ENCODE data around the gene NETO2. TPM values are rescaled to one million over a fixed set of nuclear protein-coding genes. Genes with fewer than 3 reads are reported as not detected.

NETO2 gene
- total and polyA plus RNA-seq, 2 donors from 2014 or later: 1.4 to 4.8 TPM

GRCh38 chr16:47072158-47072557 lies 71.6 kb downstream of the NETO2 start:
- Histone ChIP-seq H3K27ac (ENCODE audit: low read depth in 2 of 2, low read length in 2 of 2) (no peak overlapping the region), H3K27me3 (ENCODE audit: control insufficient read depth, insufficient read depth, low read length) (no peaks in the 10 kb centered on the region), H3K4me3 (ENCODE audit: low read length in 3 of 3) (no peak overlapping the region), H3K9ac (ENCODE audit: low read length in 3 of 3) (no peak overlapping the region), H3K9me3 (ENCODE audit: control insufficient read depth in 2 of 3, insufficient read depth in 1 of 3, low read length in 3 of 3) (no peaks in the 10 kb centered on the region), H3K4me1 (ENCODE audit: control insufficient read depth in 2 of 3, insufficient read depth in 2 of 3, low read depth in 1 of 3, low read length in 3 of 3) (no peaks in the 10 kb centered on the region), H3K36me3 (ENCODE audit: control insufficient read depth in 2 of 3, insufficient read depth in 3 of 3, low read length in 3 of 3) (no peaks in the 10 kb centered on the region)
- FAIRE-seq: no peak
- DNase-seq: no peak
- intact Hi-C loops (cut with DNase I): no loop called here
- TF ChIP-seq CTCF (IDR thresholded peaks at IDR 0.05; ENCODE audit: borderline replicate concordance, extremely low read depth, insufficient read depth): no peak

- TF ChIP-seq CTCF (IDR thresholded peaks at IDR 0.05; ENCODE audit: borderline replicate concordance, extremely low read depth, insufficient read depth): no peak
- no peak overlapping the region for H3K27ac ChIP-seq (ENCODE audit: low read depth in 2 of 2, low read length in 2 of 2)
- H3K27me3 ChIP-seq (ENCODE audit: control insufficient read depth, insufficient read depth, low read length): no peaks in the 10 kb centered on the region
- FAIRE-seq (no peak), DNase-seq (no peak)
- no peaks in the 10 kb centered on the region for H3K36me3 ChIP-seq (ENCODE audit: control insufficient read depth in 2 of 3, insufficient read depth in 3 of 3, low read length in 3 of 3)
- intact Hi-C loops (cut with DNase I): no loop called here
- no peaks in the 10 kb centered on the region for H3K4me1 ChIP-seq (ENCODE audit: control insufficient read depth in 2 of 3, insufficient read depth in 2 of 3, low read depth in 1 of 3, low read length in 3 of 3)
- H3K9me3 ChIP-seq (ENCODE audit: control insufficient read depth in 2 of 3, insufficient read depth in 1 of 3, low read length in 3 of 3): no peaks in the 10 kb centered on the region
- no peak overlapping the region for H3K4me3 ChIP-seq (ENCODE audit: low read length in 3 of 3)
- no peak overlapping the region for H3K9ac ChIP-seq (ENCODE audit: low read length in 3 of 3)
Measured at GRCh38 chr16:47069841-47070584, 73.7 kb downstream of the NETO2 start.

- H3K4me3 ChIP-seq (ENCODE audit: low read length in 3 of 3): no peak overlapping the region
- no peaks in the 10 kb centered on the region for H3K9me3 ChIP-seq (ENCODE audit: control insufficient read depth in 2 of 3, insufficient read depth in 1 of 3, low read length in 3 of 3)
- DNase-seq (no peak), FAIRE-seq (no peak)
- no peak overlapping the region for H3K27ac ChIP-seq (ENCODE audit: low read depth in 2 of 2, low read length in 2 of 2)
- H3K4me1 ChIP-seq (ENCODE audit: control insufficient read depth in 2 of 3, insufficient read depth in 2 of 3, low read depth in 1 of 3, low read length in 3 of 3): no peaks in the 10 kb centered on the region
- H3K27me3 ChIP-seq (ENCODE audit: control insufficient read depth, insufficient read depth, low read length): no peaks in the 10 kb centered on the region
- no peak for TF ChIP-seq CTCF (IDR thresholded peaks at IDR 0.05; ENCODE audit: borderline replicate concordance, extremely low read depth, insufficient read depth)
- no peaks in the 10 kb centered on the region for H3K36me3 ChIP-seq (ENCODE audit: control insufficient read depth in 2 of 3, insufficient read depth in 3 of 3, low read length in 3 of 3)
- H3K9ac ChIP-seq (ENCODE audit: low read length in 3 of 3): no peak overlapping the region
- intact Hi-C loops (cut with DNase I): no loop called here
Measured at GRCh38 chr16:47069313-47069712, 74.4 kb downstream of the NETO2 start.

GRCh38 chr16:47067203-47067602 lies 76.5 kb downstream of the NETO2 start:
- DNase-seq: no peak
- intact Hi-C loops (cut with DNase I): no loop called here
- Histone ChIP-seq H3K4me1 (ENCODE audit: control insufficient read depth in 2 of 3, insufficient read depth in 2 of 3, low read depth in 1 of 3, low read length in 3 of 3) (no peaks in the 10 kb centered on the region), H3K36me3 (ENCODE audit: control insufficient read depth in 2 of 3, insufficient read depth in 3 of 3, low read length in 3 of 3) (no peaks in the 10 kb centered on the region), H3K9ac (ENCODE audit: low read length in 3 of 3) (no peak overlapping the region), H3K27ac (ENCODE audit: low read depth in 2 of 2, low read length in 2 of 2) (no peak overlapping the region), H3K27me3 (ENCODE audit: control insufficient read depth, insufficient read depth, low read length) (no peaks in the 10 kb centered on the region), H3K9me3 (ENCODE audit: control insufficient read depth in 2 of 3, insufficient read depth in 1 of 3, low read length in 3 of 3) (no peaks in the 10 kb centered on the region), H3K4me3 (ENCODE audit: low read length in 3 of 3) (no peak overlapping the region)
- no peak for TF ChIP-seq CTCF (IDR thresholded peaks at IDR 0.05; ENCODE audit: borderline replicate concordance, extremely low read depth, insufficient read depth)
- FAIRE-seq: no peak
